ENCODE data around the gene TMEM176B.

TMEM176B gene

GRCh38 chr7:150746921-150747320 lies 53.2 kb downstream of the TMEM176B start:
- no peak for DNase-seq

DNA sequence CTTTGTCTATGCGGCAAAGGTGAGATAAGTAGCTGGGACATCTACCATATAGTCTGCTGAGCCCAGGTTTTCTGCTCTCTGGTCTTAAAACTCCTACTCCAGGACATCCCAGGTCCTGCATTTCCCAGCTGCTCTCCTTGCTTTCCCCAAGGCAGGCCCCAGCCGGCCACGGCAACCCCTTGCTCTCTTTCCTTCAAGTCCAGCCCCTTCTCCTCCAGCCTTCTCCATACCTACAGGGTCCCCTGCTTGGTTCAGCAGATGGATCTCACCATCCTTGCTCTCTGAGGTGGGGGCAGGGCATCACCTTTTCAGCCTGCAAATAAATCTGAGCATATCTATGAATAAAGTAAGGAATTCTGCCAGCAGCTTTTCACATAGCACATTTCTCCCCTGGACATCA lies 54.3 kb downstream of the TMEM176B start:
- DNase-seq, result no peak

- DNase-seq, result no peak
These were observed 55.1 kb downstream of the TMEM176B start for GRCh38 chr7:150745086-150745485.

DNA sequence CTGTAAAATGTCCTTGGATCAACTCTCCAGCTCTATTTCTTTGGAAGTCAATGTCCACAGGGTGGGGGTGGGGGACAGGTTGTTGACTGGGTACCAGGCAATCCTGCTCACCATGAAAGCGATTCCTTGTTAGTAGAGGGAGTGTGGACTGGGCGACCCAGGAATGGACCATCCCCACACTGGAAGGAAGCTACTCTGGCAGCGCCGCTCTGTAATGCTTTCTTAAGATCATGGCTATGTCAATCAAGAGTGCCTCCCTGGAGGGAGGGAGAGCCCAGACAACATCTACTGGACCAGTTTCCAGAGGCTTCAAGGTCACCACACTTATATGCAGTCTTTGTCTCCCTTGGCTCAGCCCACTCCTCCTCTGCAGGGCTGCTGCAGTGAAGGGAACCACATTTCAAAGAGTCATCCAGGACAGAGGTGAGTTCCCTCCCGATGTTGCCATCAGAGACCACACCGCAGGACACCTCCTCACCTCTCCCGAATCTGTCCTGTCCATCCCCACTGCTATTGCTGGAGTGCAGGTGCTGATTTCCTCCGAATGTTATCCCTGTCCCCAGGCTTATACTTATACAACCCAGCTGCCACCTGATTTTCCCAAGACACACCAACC lies 56.0 kb downstream of the TMEM176B start:
- no peak for DNase-seq

DNA sequence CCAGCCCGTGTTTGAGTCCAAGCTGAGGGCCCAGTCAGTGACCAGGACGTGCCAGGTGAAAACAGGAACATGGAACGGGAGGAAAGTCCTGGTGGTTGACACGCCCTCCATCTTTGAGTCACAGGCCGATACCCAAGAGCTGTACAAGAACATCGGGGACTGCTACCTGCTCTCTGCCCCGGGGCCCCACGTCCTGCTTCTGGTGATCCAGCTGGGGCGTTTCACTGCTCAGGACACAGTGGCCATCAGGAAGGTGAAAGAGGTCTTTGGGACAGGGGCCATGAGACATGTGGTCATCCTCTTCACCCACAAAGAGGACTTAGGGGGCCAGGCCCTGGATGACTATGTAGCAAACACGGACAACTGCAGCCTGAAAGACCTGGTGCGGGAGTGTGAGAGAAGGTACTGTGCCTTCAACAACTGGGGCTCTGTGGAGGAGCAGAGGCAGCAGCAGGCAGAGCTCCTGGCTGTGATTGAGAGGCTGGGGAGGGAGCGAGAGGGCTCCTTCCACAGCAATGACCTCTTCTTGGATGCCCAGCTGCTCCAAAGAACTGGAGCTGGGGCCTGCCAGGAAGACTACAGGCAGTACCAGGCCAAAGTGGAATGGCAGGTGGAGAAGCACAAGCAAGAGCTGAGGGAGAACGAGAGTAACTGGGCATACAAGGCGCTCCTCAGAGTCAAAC lies 57.7 kb downstream of the TMEM176B start:
- DNase-seq, result no peak
